Measurements from ENCODE around the gene SHOC2.

Gene SHOC2

DNA sequence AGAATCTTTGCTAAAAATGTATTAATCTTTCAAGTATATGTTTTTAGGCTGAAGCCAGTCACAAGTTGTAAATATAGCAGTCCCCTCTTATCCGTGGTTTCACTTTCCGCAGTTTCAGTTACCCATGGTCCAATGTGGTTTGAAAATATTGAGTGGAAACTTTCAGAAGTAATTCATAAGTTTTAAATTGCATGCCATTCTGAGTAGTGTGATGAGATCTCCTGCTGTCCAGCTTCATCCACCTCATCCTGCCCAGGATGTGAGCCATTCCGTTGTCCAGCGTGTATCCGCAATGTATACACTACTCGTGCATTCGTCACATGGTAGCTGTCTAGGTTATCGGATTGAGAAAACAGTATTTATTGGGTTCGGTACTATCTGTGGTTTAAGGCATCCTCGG is 35.5 kb upstream of the SHOC2 start:
- TF ChIP-seq FOXM1 (IDR thresholded peaks at IDR 0.05; ENCODE audit: borderline replicate concordance, low read depth) (no peak), EP300 (IDR thresholded peaks at IDR 0.05; ENCODE audit: borderline replicate concordance) (no peak), CREB1 (IDR thresholded peaks at IDR 0.05; ENCODE audit: low read depth) (no peak), TCF12 (IDR thresholded peaks at IDR 0.05; ENCODE audit: low read depth) (no peak), TEAD4 (IDR thresholded peaks at IDR 0.05) (no peak), YY1 (IDR thresholded peaks at IDR 0.05; ENCODE audit: low read depth) (no peak), EGR1 (IDR thresholded peaks at IDR 0.05) (no peak), NFIC (IDR thresholded peaks at IDR 0.05) (no peak), ZBTB7A (IDR thresholded peaks at IDR 0.05; ENCODE audit: low read depth) (no peak), TAF1 (IDR thresholded peaks at IDR 0.05; ENCODE audit: low read depth) (no peak), CEBPB (IDR thresholded peaks at IDR 0.05) (no peak), USF1 (IDR thresholded peaks at IDR 0.05) (no peak), RAD21 (IDR thresholded peaks at IDR 0.05; ENCODE audit: low read depth) (no peak)
- TF ChIP-seq, protein P1, sequence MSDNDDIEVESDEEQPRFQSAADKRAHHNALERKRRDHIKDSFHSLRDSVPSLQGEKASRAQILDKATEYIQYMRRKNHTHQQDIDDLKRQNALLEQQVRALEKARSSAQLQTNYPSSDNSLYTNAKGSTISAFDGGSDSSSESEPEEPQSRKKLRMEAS (IDR thresholded peaks at IDR 0.05): no peak
- TF ChIP-seq, protein P2, sequence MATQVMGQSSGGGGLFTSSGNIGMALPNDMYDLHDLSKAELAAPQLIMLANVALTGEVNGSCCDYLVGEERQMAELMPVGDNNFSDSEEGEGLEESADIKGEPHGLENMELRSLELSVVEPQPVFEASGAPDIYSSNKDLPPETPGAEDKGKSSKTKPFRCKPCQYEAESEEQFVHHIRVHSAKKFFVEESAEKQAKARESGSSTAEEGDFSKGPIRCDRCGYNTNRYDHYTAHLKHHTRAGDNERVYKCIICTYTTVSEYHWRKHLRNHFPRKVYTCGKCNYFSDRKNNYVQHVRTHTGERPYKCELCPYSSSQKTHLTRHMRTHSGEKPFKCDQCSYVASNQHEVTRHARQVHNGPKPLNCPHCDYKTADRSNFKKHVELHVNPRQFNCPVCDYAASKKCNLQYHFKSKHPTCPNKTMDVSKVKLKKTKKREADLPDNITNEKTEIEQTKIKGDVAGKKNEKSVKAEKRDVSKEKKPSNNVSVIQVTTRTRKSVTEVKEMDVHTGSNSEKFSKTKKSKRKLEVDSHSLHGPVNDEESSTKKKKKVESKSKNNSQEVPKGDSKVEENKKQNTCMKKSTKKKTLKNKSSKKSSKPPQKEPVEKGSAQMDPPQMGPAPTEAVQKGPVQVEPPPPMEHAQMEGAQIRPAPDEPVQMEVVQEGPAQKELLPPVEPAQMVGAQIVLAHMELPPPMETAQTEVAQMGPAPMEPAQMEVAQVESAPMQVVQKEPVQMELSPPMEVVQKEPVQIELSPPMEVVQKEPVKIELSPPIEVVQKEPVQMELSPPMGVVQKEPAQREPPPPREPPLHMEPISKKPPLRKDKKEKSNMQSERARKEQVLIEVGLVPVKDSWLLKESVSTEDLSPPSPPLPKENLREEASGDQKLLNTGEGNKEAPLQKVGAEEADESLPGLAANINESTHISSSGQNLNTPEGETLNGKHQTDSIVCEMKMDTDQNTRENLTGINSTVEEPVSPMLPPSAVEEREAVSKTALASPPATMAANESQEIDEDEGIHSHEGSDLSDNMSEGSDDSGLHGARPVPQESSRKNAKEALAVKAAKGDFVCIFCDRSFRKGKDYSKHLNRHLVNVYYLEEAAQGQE (IDR thresholded peaks at IDR 0.05; ENCODE audit: low read depth): no peak

GRCh38 chr10:110885932-110886674 is 33.3 kb upstream of the SHOC2 start:
- no peak for TF ChIP-seq FOXM1 (IDR thresholded peaks at IDR 0.05; ENCODE audit: borderline replicate concordance, low read depth)
- no peak for TF ChIP-seq CEBPB (IDR thresholded peaks at IDR 0.05)
- TF ChIP-seq TAF1 (IDR thresholded peaks at IDR 0.05; ENCODE audit: low read depth): no peak
- TF ChIP-seq RAD21 (IDR thresholded peaks at IDR 0.05; ENCODE audit: low read depth): no peak
- no peak for TF ChIP-seq NFIC (IDR thresholded peaks at IDR 0.05)
- TF ChIP-seq, protein P1 (IDR thresholded peaks at IDR 0.05): no peak
- TF ChIP-seq, protein P2 (IDR thresholded peaks at IDR 0.05; ENCODE audit: low read depth): no peak
- TF ChIP-seq TCF12 (IDR thresholded peaks at IDR 0.05; ENCODE audit: low read depth): no peak
- no peak for TF ChIP-seq TEAD4 (IDR thresholded peaks at IDR 0.05)
- TF ChIP-seq USF1 (IDR thresholded peaks at IDR 0.05): no peak
- no peak for TF ChIP-seq YY1 (IDR thresholded peaks at IDR 0.05; ENCODE audit: low read depth)
- TF ChIP-seq EGR1 (IDR thresholded peaks at IDR 0.05): no peak
- no peak for TF ChIP-seq ZBTB7A (IDR thresholded peaks at IDR 0.05; ENCODE audit: low read depth)
- TF ChIP-seq EP300 (IDR thresholded peaks at IDR 0.05; ENCODE audit: borderline replicate concordance): no peak
- TF ChIP-seq CREB1 (IDR thresholded peaks at IDR 0.05; ENCODE audit: low read depth): no peak

GRCh38 chr10:110887560-110887959 is 31.8 kb upstream of the SHOC2 start:
- TF ChIP-seq CEBPB (IDR thresholded peaks at IDR 0.05): no peak
- no peak for TF ChIP-seq CREB1 (IDR thresholded peaks at IDR 0.05; ENCODE audit: low read depth)
- no peak for TF ChIP-seq FOXM1 (IDR thresholded peaks at IDR 0.05; ENCODE audit: borderline replicate concordance, low read depth)
- TF ChIP-seq TCF12 (IDR thresholded peaks at IDR 0.05; ENCODE audit: low read depth): no peak
- no peak for TF ChIP-seq EGR1 (IDR thresholded peaks at IDR 0.05)
- TF ChIP-seq, protein P2 (IDR thresholded peaks at IDR 0.05; ENCODE audit: low read depth): no peak
- TF ChIP-seq, protein P1 (IDR thresholded peaks at IDR 0.05): no peak
- no peak for TF ChIP-seq EP300 (IDR thresholded peaks at IDR 0.05; ENCODE audit: borderline replicate concordance)
- TF ChIP-seq USF1 (IDR thresholded peaks at IDR 0.05): no peak
- TF ChIP-seq NFIC (IDR thresholded peaks at IDR 0.05): no peak
- no peak for TF ChIP-seq YY1 (IDR thresholded peaks at IDR 0.05; ENCODE audit: low read depth)
- TF ChIP-seq TAF1 (IDR thresholded peaks at IDR 0.05; ENCODE audit: low read depth): no peak
- no peak for TF ChIP-seq TEAD4 (IDR thresholded peaks at IDR 0.05)
- no peak for TF ChIP-seq RAD21 (IDR thresholded peaks at IDR 0.05; ENCODE audit: low read depth)
- TF ChIP-seq ZBTB7A (IDR thresholded peaks at IDR 0.05; ENCODE audit: low read depth): no peak

Data from Ishikawa (cell line).